ENCODE data around the gene KDM4C.

- no peak for TF ChIP-seq CTCF (optimal IDR thresholded peaks at IDR 0.05 in 1 of 3, IDR thresholded peaks at IDR 0.05 in 1 of 3, conservative IDR thresholded peaks at IDR 0.05 in 1 of 3; ENCODE audit: extremely low read depth in 1 of 3, insufficient read depth in 2 of 3, low read length in 3 of 3)
- TF ChIP-seq EZH2 (IDR thresholded peaks at IDR 0.05; ENCODE audit: low read length) = no peak
Observed at GRCh38 chr9:7144265-7145046, 386.7 kb downstream of the KDM4C start.
